ENCODE data around the gene HTR6.

Gene HTR6

GRCh38 chr1:19685994-19686393 is 21.3 kb downstream of the HTR6 start:
- Histone ChIP-seq H3K27ac (ENCODE audit: low read length) (no peak overlapping the region), H3K27me3 (ENCODE audit: control insufficient read depth, insufficient read depth, low read length) (no peaks in the 10 kb centered on the region), H3K4me3 (ENCODE audit: low read length) (no peak overlapping the region), H3K36me3 (ENCODE audit: control insufficient read depth, insufficient read depth, low read length) (no peaks in the 10 kb centered on the region), H3K4me1 (ENCODE audit: control insufficient read depth, insufficient read depth, low read length) (peaks cover 3% of the 10 kb centered on the region; the same call in 1 of the 2 replicates), H3K9me3 (ENCODE audit: control insufficient read depth, insufficient read depth, low read length) (no peaks in the 10 kb centered on the region)
- no peak for DNase-seq (ENCODE audit: low read depth, low spot score)
- WGBS (ENCODE audit: insufficient coverage, insufficient read length) = no CpG with 5 or more reads among the region's 9 CpGs

- no peaks in the 10 kb centered on the region for H3K27me3 ChIP-seq (ENCODE audit: control insufficient read depth, insufficient read depth, low read length)
- no peaks in the 10 kb centered on the region for H3K9me3 ChIP-seq (ENCODE audit: control insufficient read depth, insufficient read depth, low read length)
- no CpG with 5 or more reads among the region's 1 CpG for WGBS (ENCODE audit: insufficient coverage, insufficient read length)
- no peak overlapping the region for H3K27ac ChIP-seq (ENCODE audit: low read length)
- H3K4me3 ChIP-seq (ENCODE audit: low read length) = no peak overlapping the region
- DNase-seq (ENCODE audit: low read depth, low spot score) = no peak
- peaks cover 3% of the 10 kb centered on the region; the same call in 1 of the 2 replicates for H3K4me1 ChIP-seq (ENCODE audit: control insufficient read depth, insufficient read depth, low read length)
- no peaks in the 10 kb centered on the region for H3K36me3 ChIP-seq (ENCODE audit: control insufficient read depth, insufficient read depth, low read length)
Observed at GRCh38 chr1:19687414-19687813, 22.7 kb downstream of the HTR6 start.

GRCh38 chr1:19688041-19688842 is 23.6 kb downstream of the HTR6 start:
- no CpG with 5 or more reads among the region's 19 CpGs for WGBS (ENCODE audit: insufficient coverage, insufficient read length)
- Histone ChIP-seq H3K27ac (ENCODE audit: low read length) (no peak overlapping the region), H3K9me3 (ENCODE audit: control insufficient read depth, insufficient read depth, low read length) (no peaks in the 10 kb centered on the region), H3K4me3 (ENCODE audit: low read length) (no peak overlapping the region), H3K27me3 (ENCODE audit: control insufficient read depth, insufficient read depth, low read length) (no peaks in the 10 kb centered on the region), H3K36me3 (ENCODE audit: control insufficient read depth, insufficient read depth, low read length) (no peaks in the 10 kb centered on the region), H3K4me1 (ENCODE audit: control insufficient read depth, insufficient read depth, low read length) (peaks cover 3% of the 10 kb centered on the region; the same call in 1 of the 2 replicates)
- no peak for DNase-seq (ENCODE audit: low read depth, low spot score)

- Histone ChIP-seq H3K27me3 (ENCODE audit: control insufficient read depth, insufficient read depth, low read length) (no peaks in the 10 kb centered on the region), H3K27ac (ENCODE audit: low read length) (no peak overlapping the region), H3K36me3 (ENCODE audit: control insufficient read depth, insufficient read depth, low read length) (no peaks in the 10 kb centered on the region), H3K4me3 (ENCODE audit: low read length) (no peak overlapping the region), H3K4me1 (ENCODE audit: control insufficient read depth, insufficient read depth, low read length) (peaks cover 3% of the 10 kb centered on the region; the same call in 1 of the 2 replicates), H3K9me3 (ENCODE audit: control insufficient read depth, insufficient read depth, low read length) (no peaks in the 10 kb centered on the region)
- no CpG with 5 or more reads among the region's 5 CpGs for WGBS (ENCODE audit: insufficient coverage, insufficient read length)
- no peak for DNase-seq (ENCODE audit: low read depth, low spot score)
Observed at GRCh38 chr1:19689085-19689757, 24.5 kb downstream of the HTR6 start.

- Histone ChIP-seq H3K9me3 (ENCODE audit: control insufficient read depth, insufficient read depth, low read length) (no peaks in the 10 kb centered on the region), H3K27me3 (ENCODE audit: control insufficient read depth, insufficient read depth, low read length) (no peaks in the 10 kb centered on the region), H3K4me1 (ENCODE audit: control insufficient read depth, insufficient read depth, low read length) (peaks cover 3% of the 10 kb centered on the region; the same call in 1 of the 2 replicates), H3K36me3 (ENCODE audit: control insufficient read depth, insufficient read depth, low read length) (no peaks in the 10 kb centered on the region), H3K4me3 (ENCODE audit: low read length) (no peak overlapping the region), H3K27ac (ENCODE audit: low read length) (no peak overlapping the region)
- no CpG with 5 or more reads among the region's 3 CpGs for WGBS (ENCODE audit: insufficient coverage, insufficient read length)
- DNase-seq (ENCODE audit: low read depth, low spot score) = no peak
Observed at GRCh38 chr1:19689856-19690255, 25.2 kb downstream of the HTR6 start.

GRCh38 chr1:19690342-19690741 is 25.7 kb downstream of the HTR6 start:
- Histone ChIP-seq H3K4me3 (ENCODE audit: low read length) (no peak overlapping the region), H3K27ac (ENCODE audit: low read length) (no peak overlapping the region), H3K36me3 (ENCODE audit: control insufficient read depth, insufficient read depth, low read length) (no peaks in the 10 kb centered on the region), H3K4me1 (ENCODE audit: control insufficient read depth, insufficient read depth, low read length) (peaks cover 3% of the 10 kb centered on the region; the same call in 1 of the 2 replicates), H3K27me3 (ENCODE audit: control insufficient read depth, insufficient read depth, low read length) (no peaks in the 10 kb centered on the region), H3K9me3 (ENCODE audit: control insufficient read depth, insufficient read depth, low read length) (no peaks in the 10 kb centered on the region)
- no peak for DNase-seq (ENCODE audit: low read depth, low spot score)
- WGBS (ENCODE audit: insufficient coverage, insufficient read length) = no CpG with 5 or more reads among the region's 7 CpGs

- DNase-seq (ENCODE audit: low read depth, low spot score) = no peak
- Histone ChIP-seq H3K27me3 (ENCODE audit: control insufficient read depth, insufficient read depth, low read length) (no peaks in the 10 kb centered on the region), H3K4me1 (ENCODE audit: control insufficient read depth, insufficient read depth, low read length) (no peaks in the 10 kb centered on the region), H3K4me3 (ENCODE audit: low read length) (no peak overlapping the region), H3K9me3 (ENCODE audit: control insufficient read depth, insufficient read depth, low read length) (no peaks in the 10 kb centered on the region), H3K36me3 (ENCODE audit: control insufficient read depth, insufficient read depth, low read length) (no peaks in the 10 kb centered on the region), H3K27ac (ENCODE audit: low read length) (no peak overlapping the region)
- no CpG with 5 or more reads among the region's 14 CpGs for WGBS (ENCODE audit: insufficient coverage, insufficient read length)
Observed at GRCh38 chr1:19694298-19694697, 29.6 kb downstream of the HTR6 start.

- Histone ChIP-seq H3K4me3 (ENCODE audit: low read length) (no peak overlapping the region), H3K27ac (ENCODE audit: low read length) (no peak overlapping the region)
Observed at GRCh38 chr1:19695772-19696171, 31.1 kb downstream of the HTR6 start.

GRCh38 chr1:19696820-19697219 is 32.1 kb downstream of the HTR6 start:
- no peak overlapping the region for H3K4me3 ChIP-seq (ENCODE audit: low read length)
- H3K27ac ChIP-seq (ENCODE audit: low read length) = no peak overlapping the region
- no peaks in the 10 kb centered on the region for H3K4me1 ChIP-seq (ENCODE audit: control insufficient read depth, insufficient read depth, low read length)
- no CpG with 5 or more reads among the region's 8 CpGs for WGBS (ENCODE audit: insufficient coverage, insufficient read length)
- H3K9me3 ChIP-seq (ENCODE audit: control insufficient read depth, insufficient read depth, low read length) = no peaks in the 10 kb centered on the region
- H3K27me3 ChIP-seq (ENCODE audit: control insufficient read depth, insufficient read depth, low read length) = no peaks in the 10 kb centered on the region
- H3K36me3 ChIP-seq (ENCODE audit: control insufficient read depth, insufficient read depth, low read length) = no peaks in the 10 kb centered on the region
- no peak for DNase-seq (ENCODE audit: low read depth, low spot score)

More at GRCh38 chr1:19695772-19696171, 31.1 kb downstream of the HTR6 start:
- Histone ChIP-seq H3K27me3 (ENCODE audit: control insufficient read depth, insufficient read depth, low read length) (no peaks in the 10 kb centered on the region), H3K4me1 (ENCODE audit: control insufficient read depth, insufficient read depth, low read length) (no peaks in the 10 kb centered on the region), H3K9me3 (ENCODE audit: control insufficient read depth, insufficient read depth, low read length) (no peaks in the 10 kb centered on the region), H3K36me3 (ENCODE audit: control insufficient read depth, insufficient read depth, low read length) (no peaks in the 10 kb centered on the region)
- no CpG with 5 or more reads among the region's 7 CpGs for WGBS (ENCODE audit: insufficient coverage, insufficient read length)
- DNase-seq (ENCODE audit: low read depth, low spot score) = no peak

- no peaks in the 10 kb centered on the region for H3K4me1 ChIP-seq (ENCODE audit: control insufficient read depth, insufficient read depth, low read length)
- DNase-seq (ENCODE audit: low read depth, low spot score) = no peak
- no CpG with 5 or more reads among the region's 4 CpGs for WGBS (ENCODE audit: insufficient coverage, insufficient read length)
- H3K4me3 ChIP-seq (ENCODE audit: low read length) = no peak overlapping the region
- no peak overlapping the region for H3K27ac ChIP-seq (ENCODE audit: low read length)
- H3K9me3 ChIP-seq (ENCODE audit: control insufficient read depth, insufficient read depth, low read length) = no peaks in the 10 kb centered on the region
- H3K36me3 ChIP-seq (ENCODE audit: control insufficient read depth, insufficient read depth, low read length) = no peaks in the 10 kb centered on the region
- H3K27me3 ChIP-seq (ENCODE audit: control insufficient read depth, insufficient read depth, low read length) = no peaks in the 10 kb centered on the region
Observed at GRCh38 chr1:19698181-19698580, 33.5 kb downstream of the HTR6 start.

All from iPS DF 6.9 (cell line).